Activated CD4-positive, alpha-beta T cell treated with anti-CD3 and anti-CD28 coated beads for 36 hours (primary cell): ENCODE measurements around the gene NUP155. TPM values are rescaled to one million over a fixed set of nuclear protein-coding genes. Genes with fewer than 3 reads are reported as not detected.
"Not testable (repeated sequence)": the region's sequence is repeated elsewhere in the genome, so short reads cannot be mapped to it uniquely, and the experiment has no call there.

ENCODE experiments used
- ATAC-seq: fragments of 200-7000 bp; cut with Tn5 transposase; one replicate; pipeline ENCODE4 v1.10.0; 2021; ENCODE audit warnings: mild to moderate bottlenecking, moderate library complexity
- CTCF ChIA-PET: fragments of 350-600 bp; sonication (Branson Sonifier 250); formaldehyde crosslinking; loops from one replicate; lab custom pipeline; 2021; ENCODE audit warnings: antibody characterized with exemption; lab: Charles Lee
- POLR2A ChIA-PET: fragments of 350-600 bp; sonication (Branson Sonifier 250); formaldehyde crosslinking; loops from one replicate; lab custom pipeline; 2021; ENCODE audit warnings: antibody characterized with exemption, inconsistent platforms; lab: Charles Lee
- DNase-seq: peaks from one replicate; pipeline ENCODE4 v3.0.0-alpha.2; 2020
- H3K27ac Mint-ChIP-seq: one replicate; pipeline ENCODE4 v1.8.0; 2021; ENCODE audit warnings: mixed read lengths
- H3K27me3 Mint-ChIP-seq: one replicate; pipeline ENCODE4 v1.8.0; 2021; ENCODE audit warnings: mixed read lengths
- H3K36me3 Mint-ChIP-seq: one replicate; pipeline ENCODE4 v1.8.0; 2021; ENCODE audit warnings: low read depth, mixed read lengths
- H3K4me1 Mint-ChIP-seq: one replicate; pipeline ENCODE4 v1.8.0; 2021; ENCODE audit warnings: mixed read lengths
- H3K4me3 Mint-ChIP-seq: one replicate; pipeline ENCODE4 v1.8.0; 2021; ENCODE audit warnings: mild to moderate bottlenecking, moderate library complexity, mixed read lengths
- H3K9me3 Mint-ChIP-seq: one replicate; pipeline ENCODE4 v1.8.0; 2021; ENCODE audit warnings: low read depth, mixed read lengths
- intact Hi-C, 2 experiments: fragments of 100-400 bp; cut with DNase I in 1 of 2; cut with micrococcal nuclease in 1 of 2; formaldehyde crosslinking; loops; one replicate each; pipeline versions ENCODE4 v1.14.2 to v1.15.1; 2022 to 2024; cut with DNase I, micrococcal nuclease
- total RNA-seq, 2 experiments: library from RNA; stranded (reverse); gene quantifications; one replicate each; pipeline ENCODE4 v1.2.3, GENCODE V29; 2021

Gene NUP155
- total RNA-seq, 2 experiments from 2014 or later: 94.9 to 113 TPM

DNA sequence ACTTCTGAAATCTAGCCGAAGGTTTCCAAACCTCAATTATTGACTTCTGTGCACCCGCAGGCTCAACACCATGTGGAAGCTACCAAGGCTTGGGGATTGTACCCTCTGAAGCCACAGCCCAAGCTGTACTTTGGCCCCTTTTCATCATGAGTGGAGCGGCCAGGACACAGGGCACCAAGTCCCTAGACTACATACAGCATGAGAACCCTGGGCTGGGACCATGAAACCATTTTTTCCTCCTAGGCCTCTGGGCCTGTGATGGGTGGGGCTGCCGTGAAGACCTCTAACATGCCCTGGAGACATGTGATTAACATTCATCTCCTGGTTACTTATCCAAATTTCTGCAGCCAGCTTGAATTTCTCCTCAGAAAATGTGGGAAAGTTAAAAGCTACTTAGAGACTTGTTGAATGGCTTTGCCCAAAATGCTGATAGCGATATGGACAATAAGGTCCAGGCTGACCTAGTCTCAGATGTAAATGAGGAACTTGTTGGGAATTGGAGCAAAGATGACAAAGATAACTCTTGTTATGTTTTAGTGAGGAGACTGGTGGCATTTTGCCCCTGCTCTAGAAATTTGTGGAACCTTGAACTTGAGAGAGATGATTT lies 87.6 kb downstream of the NUP155 start:
- H3K27ac Mint-ChIP-seq: no peak overlapping the region
- peaks cover 3% of the 10 kb centered on the region for H3K27me3 Mint-ChIP-seq
- ATAC-seq (no peak), DNase-seq (no peak)
- POLR2A ChIA-PET: no interaction called here
- CTCF ChIA-PET: no interaction called here
- intact Hi-C loops: no loop called here
- peaks cover 30% of the 10 kb centered on the region for H3K9me3 Mint-ChIP-seq
- peaks cover 12% of the 10 kb centered on the region for H3K36me3 Mint-ChIP-seq
- H3K4me1 Mint-ChIP-seq: no peaks in the 10 kb centered on the region
- no peak overlapping the region for H3K4me3 Mint-ChIP-seq

- DNase-seq (no peak), ATAC-seq (no peak)
- intact Hi-C loops: no loop called here
- POLR2A ChIA-PET: no interaction called here
- Mint-ChIP-seq H3K27me3 (no peaks in the 10 kb centered on the region), H3K27ac (no peak overlapping the region), H3K36me3 (peaks cover 1% of the 10 kb centered on the region), H3K9me3 (peaks cover 9% of the 10 kb centered on the region), H3K4me1 (no peaks in the 10 kb centered on the region), H3K4me3 (no peak overlapping the region)
- CTCF ChIA-PET: interaction anchor here (0.6 kb wide), 1 partner anchor 163 kb away, joined by 3 read pairs; no protein-coding TSS in a partner anchor
Observed at GRCh38 chr5:37275511-37275910, 95.4 kb downstream of the NUP155 start.

- H3K4me1 Mint-ChIP-seq: no peaks in the 10 kb centered on the region
- H3K36me3 Mint-ChIP-seq: no peaks in the 10 kb centered on the region
- peaks cover 10% of the 10 kb centered on the region for H3K9me3 Mint-ChIP-seq
- H3K27me3 Mint-ChIP-seq: no peaks in the 10 kb centered on the region
- no peak overlapping the region for H3K27ac Mint-ChIP-seq
- DNase-seq (no peak), ATAC-seq (no peak)
- intact Hi-C loops: no loop called here
- ChIA-PET CTCF (no interaction called here), POLR2A (no interaction called here)
- no peak overlapping the region for H3K4me3 Mint-ChIP-seq
Observed at GRCh38 chr5:37272511-37272910, 98.4 kb downstream of the NUP155 start.

DNA sequence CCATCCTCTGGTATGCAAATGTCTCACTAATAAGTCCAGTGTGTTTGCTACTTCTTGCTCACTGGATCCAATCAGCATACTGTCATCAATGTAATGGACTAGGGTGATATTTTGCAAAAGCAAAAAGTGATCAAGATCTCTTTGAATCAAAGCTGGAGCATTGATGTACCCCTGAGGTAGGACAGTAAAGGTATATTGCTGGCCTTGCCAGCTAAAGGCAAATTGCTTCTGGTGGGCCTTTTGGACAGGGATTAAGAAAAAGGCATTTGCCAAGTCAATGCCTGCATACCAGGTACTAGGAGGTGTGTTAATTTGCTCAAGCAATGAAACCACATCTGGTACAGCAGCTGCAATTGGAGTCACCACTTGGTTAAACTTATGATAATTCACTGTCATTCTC lies 102.8 kb downstream of the NUP155 start:
- intact Hi-C loops, H3K36me3 Mint-ChIP-seq, H3K4me3 Mint-ChIP-seq, H3K27ac Mint-ChIP-seq, H3K27me3 Mint-ChIP-seq, DNase-seq, ATAC-seq, H3K4me1 Mint-ChIP-seq: not testable (repeated sequence)
- CTCF ChIA-PET: interaction anchor here (0.6 kb wide), 1 partner anchor 1108 kb away, joined by 3 read pairs; no protein-coding TSS in a partner anchor
- POLR2A ChIA-PET: interaction anchor here (0.6 kb wide), 1 partner anchor 98 kb away, joined by 7 read pairs; no protein-coding TSS in a partner anchor
- peaks cover 10% of the 10 kb centered on the region for H3K9me3 Mint-ChIP-seq

DNA sequence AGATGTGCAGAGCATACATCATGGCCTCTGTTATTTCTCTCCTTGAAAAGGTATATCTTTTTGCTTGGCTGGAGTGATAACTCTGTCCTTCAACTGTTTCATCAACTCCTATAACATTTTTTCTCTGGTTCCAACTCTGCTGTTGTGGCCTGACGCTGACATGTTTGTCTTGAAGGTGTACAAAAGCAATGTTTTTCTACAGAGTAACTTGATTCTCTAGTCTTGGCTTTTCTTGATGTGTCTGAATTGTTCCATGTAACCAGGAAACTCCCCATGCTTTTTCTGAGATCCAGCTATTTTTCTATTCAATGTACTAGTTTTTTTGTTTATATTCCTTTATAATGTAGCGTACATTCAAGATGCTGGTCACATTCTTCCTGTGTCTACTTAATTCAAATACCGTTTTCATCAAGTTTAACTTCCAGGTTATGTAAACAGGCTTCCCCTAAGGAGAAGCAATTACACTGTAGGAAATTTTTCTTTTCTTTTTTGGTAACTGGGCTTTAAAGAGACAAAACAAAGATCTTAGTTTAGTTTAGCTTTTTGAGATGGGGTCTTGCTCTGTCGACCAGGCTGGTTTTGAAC lies 115.0 kb downstream of the NUP155 start:
- Mint-ChIP-seq H3K4me1 (no peaks in the 10 kb centered on the region), H3K27me3 (no peaks in the 10 kb centered on the region), H3K9me3 (peaks cover 13% of the 10 kb centered on the region), H3K4me3 (no peak overlapping the region), H3K36me3 (no peaks in the 10 kb centered on the region), H3K27ac (no peak overlapping the region)
- CTCF ChIA-PET: no interaction called here
- DNase-seq (no peak), ATAC-seq (no peak)
- POLR2A ChIA-PET: no interaction called here
- intact Hi-C loops: no loop called here

DNA sequence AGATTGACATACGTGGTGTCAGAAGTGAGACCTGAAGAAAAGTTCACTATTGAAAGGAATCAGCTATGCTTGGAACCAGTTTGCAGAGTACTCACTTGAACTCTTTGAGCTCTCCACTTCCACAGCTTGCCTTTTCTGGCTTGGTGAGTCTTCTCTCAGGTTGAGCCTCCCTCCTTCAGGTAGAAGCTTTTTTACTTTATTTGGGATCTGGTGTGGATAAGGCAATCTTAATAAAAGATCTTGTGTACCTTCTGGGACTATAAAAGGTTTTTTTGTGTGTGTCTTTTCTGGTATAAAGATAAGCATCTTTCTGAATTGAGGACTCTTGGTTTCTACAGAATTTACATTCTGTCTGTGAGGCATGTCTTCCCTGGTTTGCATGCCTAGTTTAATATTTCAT lies 116.3 kb downstream of the NUP155 start:
- intact Hi-C loops: no loop called here
- no peak overlapping the region for H3K27ac Mint-ChIP-seq
- H3K36me3 Mint-ChIP-seq: no peaks in the 10 kb centered on the region
- no peak overlapping the region for H3K4me3 Mint-ChIP-seq
- DNase-seq: no peak
- peaks cover 7% of the 10 kb centered on the region for H3K9me3 Mint-ChIP-seq
- no peaks in the 10 kb centered on the region for H3K27me3 Mint-ChIP-seq
- POLR2A ChIA-PET: interaction anchor here (0.6 kb wide), 1 partner anchor 26 kb away, joined by 9 read pairs; no protein-coding TSS in a partner anchor
- peaks cover 4% of the 10 kb centered on the region for H3K4me1 Mint-ChIP-seq
- ATAC-seq: no peak
- CTCF ChIA-PET: no interaction called here

- H3K4me1 Mint-ChIP-seq: peaks cover 6% of the 10 kb centered on the region
- ChIA-PET POLR2A (no interaction called here), CTCF (no interaction called here)
- H3K36me3 Mint-ChIP-seq: no peaks in the 10 kb centered on the region
- peaks cover 7% of the 10 kb centered on the region for H3K9me3 Mint-ChIP-seq
- H3K27me3 Mint-ChIP-seq: no peaks in the 10 kb centered on the region
- DNase-seq: no peak
- H3K4me3 Mint-ChIP-seq: no peak overlapping the region
- no peak overlapping the region for H3K27ac Mint-ChIP-seq
- intact Hi-C loops: no loop called here
- ATAC-seq: no peak
Observed at GRCh38 chr5:37251665-37252064, 119.2 kb downstream of the NUP155 start.

- intact Hi-C loops: loop anchor here in 1 of 2 experiments (1.0 kb wide), 1 partner anchor 122 kb away; the partner anchor contains the start of gene NUP155
- no peak for ATAC-seq
- H3K9me3 Mint-ChIP-seq: peaks cover 7% of the 10 kb centered on the region
- H3K27me3 Mint-ChIP-seq: no peaks in the 10 kb centered on the region
- peak; percentile 6 for DNase-seq
- H3K36me3 Mint-ChIP-seq: no peaks in the 10 kb centered on the region
- peak overlapping the region; percentile 75 for H3K4me3 Mint-ChIP-seq
- H3K27ac Mint-ChIP-seq: peak overlapping the region; percentile 72
- H3K4me1 Mint-ChIP-seq: peaks cover 6% of the 10 kb centered on the region
- ChIA-PET CTCF (no interaction called here), POLR2A (no interaction called here)
Observed at GRCh38 chr5:37249815-37250164, 121.1 kb downstream of the NUP155 start.

DNA sequence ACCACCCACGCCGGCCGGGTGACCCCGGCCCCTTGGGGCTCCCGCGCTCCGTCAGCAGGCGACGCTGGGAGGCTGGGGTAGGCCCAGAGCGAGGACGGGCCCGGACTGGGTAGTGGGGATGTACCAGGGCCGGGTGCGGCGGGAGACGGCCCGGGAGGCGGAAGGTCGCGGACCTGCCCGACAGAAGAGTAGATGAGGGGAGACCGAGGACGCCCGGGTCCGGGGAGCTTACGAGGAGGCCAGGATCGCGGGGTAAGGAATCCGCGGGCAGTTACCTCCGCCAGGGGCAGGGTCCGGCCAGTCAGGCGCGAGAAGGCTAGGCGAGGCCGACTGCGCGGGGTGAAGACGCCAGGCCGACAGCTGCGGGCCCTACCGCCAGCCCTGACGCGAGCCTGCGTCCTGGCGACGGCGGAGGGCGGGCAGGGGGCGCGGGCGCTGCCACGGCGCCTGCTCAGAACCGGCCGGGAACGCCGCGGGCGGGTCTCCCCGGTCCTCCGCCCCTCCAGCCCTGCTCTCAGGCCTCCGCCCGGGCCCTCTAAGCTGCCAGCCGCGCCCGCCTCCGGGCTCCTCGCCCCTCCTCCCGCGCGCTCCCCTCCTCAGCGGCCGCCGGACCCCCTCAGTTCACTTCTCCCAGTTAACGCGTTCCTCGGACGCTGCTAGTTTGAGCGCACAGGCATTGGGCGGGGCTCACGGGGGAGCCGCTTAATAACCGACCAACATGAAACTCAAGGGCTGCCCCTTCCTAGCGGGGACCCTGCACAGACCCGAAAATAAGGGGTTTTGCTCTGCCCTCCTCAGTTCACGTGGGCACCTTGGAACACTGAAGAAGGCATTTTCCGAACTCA lies 121.7 kb downstream of the NUP155 start, which contains the start of gene CPLANE1:
Gene CPLANE1 (minus strand): TSS at position 407 of the 845 bp plus-strand sequence. CDS start 1,678 bp downstream, outside the sequence.
- Mint-ChIP-seq H3K9me3 (peaks cover 2% of the 10 kb centered on the region), H3K4me1 (peaks cover 6% of the 10 kb centered on the region), H3K27me3 (no peaks in the 10 kb centered on the region), H3K4me3 (peak within 1 kb of the TSS; percentile 75), H3K27ac (peak within 1 kb of the TSS; percentile 72), H3K36me3 (no peaks in the 10 kb centered on the region)
- POLR2A ChIA-PET: no interaction called here
- CTCF ChIA-PET: interaction anchor here (0.7 to 1.5 kb wide), 2 partner anchors 10 to 886 kb away, joined by 3 read pairs; no protein-coding TSS in a partner anchor
- DNase-seq: peak; percentile 72
- intact Hi-C loops: loop anchor here in 1 of 2 experiments (1.0 kb wide), 1 partner anchor 122 kb away; the partner anchor contains the start of gene NUP155
- peak; percentile 91 for ATAC-seq

DNA sequence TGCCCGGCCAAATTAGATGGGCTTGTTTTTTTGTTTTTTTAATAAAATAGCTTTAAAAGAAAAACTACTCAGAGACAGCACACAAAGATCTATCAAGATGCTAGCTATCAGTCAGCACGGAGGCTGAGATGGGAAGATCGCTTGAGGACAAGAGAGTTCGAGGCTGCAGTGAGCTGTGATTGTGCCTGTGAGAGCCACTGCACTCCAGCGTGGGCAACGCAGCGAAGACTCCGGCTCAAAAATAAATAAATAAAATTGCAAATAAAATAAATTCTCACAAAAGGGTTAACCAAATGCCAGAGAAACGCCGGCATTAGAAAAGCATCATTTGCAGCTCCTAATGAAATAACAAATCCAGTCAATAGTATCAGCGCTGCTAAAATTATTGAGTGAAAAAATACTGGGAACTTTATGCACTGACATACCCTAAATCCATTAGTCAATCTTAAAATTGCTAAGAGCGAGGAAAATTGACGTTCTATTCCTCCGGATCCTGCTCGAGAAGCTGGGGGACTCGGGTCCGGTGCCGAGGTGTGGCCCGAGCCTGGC lies 122.4 kb downstream of the NUP155 start:
- POLR2A ChIA-PET: no interaction called here

DNA sequence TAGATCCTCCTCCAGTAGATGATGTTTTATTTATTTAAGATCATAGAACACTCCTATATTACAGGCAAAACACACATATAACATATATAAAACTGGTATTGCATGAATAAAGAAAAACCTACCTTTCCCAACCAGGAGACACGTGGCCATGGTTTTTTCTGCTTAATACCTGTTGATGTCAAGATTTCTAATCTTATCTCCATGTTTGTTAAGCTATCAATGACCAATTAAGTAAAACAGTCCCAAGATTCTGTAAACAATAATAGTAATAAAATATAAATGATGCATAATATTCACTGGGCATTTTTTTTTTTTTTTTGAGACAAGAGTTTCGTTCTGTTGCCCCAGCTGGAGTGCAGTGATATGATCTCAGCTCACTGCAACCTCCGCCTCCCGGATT lies 123.4 kb downstream of the NUP155 start:
- Mint-ChIP-seq H3K27ac (no peak overlapping the region), H3K4me1 (peaks cover 6% of the 10 kb centered on the region), H3K4me3 (no peak overlapping the region), H3K36me3 (peaks cover 3% of the 10 kb centered on the region), H3K27me3 (no peaks in the 10 kb centered on the region), H3K9me3 (no peaks in the 10 kb centered on the region)
- ChIA-PET CTCF (no interaction called here), POLR2A (no interaction called here)
- ATAC-seq: no peak
- intact Hi-C loops: no loop called here
- DNase-seq: no peak

More for the DNA sequence above, 122.4 kb downstream of the NUP155 start:
- peak overlapping the region; percentile 37 for H3K27ac Mint-ChIP-seq
- H3K36me3 Mint-ChIP-seq: no peaks in the 10 kb centered on the region
- DNase-seq (peak; percentile 39), ATAC-seq (no peak)
- peak overlapping the region; percentile 75 for H3K4me3 Mint-ChIP-seq
- CTCF ChIA-PET: interaction anchor here (0.6 to 1.5 kb wide), 3 partner anchors 9 to 885 kb away, joined by 3 read pairs; no protein-coding TSS in a partner anchor
- H3K4me1 Mint-ChIP-seq: peaks cover 6% of the 10 kb centered on the region
- H3K9me3 Mint-ChIP-seq: peaks cover 1% of the 10 kb centered on the region
- H3K27me3 Mint-ChIP-seq: no peaks in the 10 kb centered on the region
- intact Hi-C loops: no loop called here
